Activated T-helper 1 cell treated with anti-CD3 and anti-CD28 coated beads, Interleukin-12 subunit alpha, Interleukin-12 subunit beta, Interleukin-2, Interleukin-4 antibody, amounts not matched to agents 30 ng/mL and 10 ng/mL and 1 ng/mL, durations not matched to agents 14 hours and 24 hours and 36 hours (primary cell): ENCODE data around the gene SYNJ2BP. TPM values are rescaled to one million over a fixed set of nuclear protein-coding genes. Genes with fewer than 3 reads are reported as not detected.
"Not testable (repeated sequence)": the region's sequence is repeated elsewhere in the genome, so short reads cannot be mapped to it uniquely, and the experiment has no call there.

Source experiments
- DNase-seq: peaks from one replicate; pipeline ENCODE4 v3.0.0; 2021; ENCODE audit warnings: low spot score
- H3K27ac Mint-ChIP-seq: one replicate; pipeline ENCODE4 v1.8.0; 2021; ENCODE audit warnings: mild to moderate bottlenecking, mixed read lengths
- H3K27me3 Mint-ChIP-seq: one replicate; pipeline ENCODE4 v1.8.0; 2022; ENCODE audit warnings: mild to moderate bottlenecking, moderate library complexity, mixed read lengths; ENCODE audit not compliant: insufficient read depth
- H3K36me3 Mint-ChIP-seq: one replicate; pipeline ENCODE4 v1.8.0; 2021; ENCODE audit warnings: low read depth, mixed read lengths
- H3K4me1 Mint-ChIP-seq: one replicate; pipeline ENCODE4 v1.8.0; 2021; ENCODE audit warnings: low read depth, mixed read lengths
- H3K4me3 Mint-ChIP-seq: one replicate; pipeline ENCODE4 v1.8.0; 2021; ENCODE audit warnings: mild to moderate bottlenecking, moderate library complexity, mixed read lengths
- H3K9me3 Mint-ChIP-seq: one replicate; pipeline ENCODE4 v1.8.0; 2021; ENCODE audit warnings: mixed read lengths
- intact Hi-C: fragments of 100-400 bp; cut with micrococcal nuclease; formaldehyde crosslinking; loops from one replicate; pipeline ENCODE4 v1.15.1; 2024
- total RNA-seq: library from RNA; stranded (reverse); gene quantifications from 2 replicates; pipeline ENCODE4 v1.2.3, GENCODE V29; 2022

The SYNJ2BP gene
- total RNA-seq, 1 donor from 2014 or later: 2.2 TPM

DNA sequence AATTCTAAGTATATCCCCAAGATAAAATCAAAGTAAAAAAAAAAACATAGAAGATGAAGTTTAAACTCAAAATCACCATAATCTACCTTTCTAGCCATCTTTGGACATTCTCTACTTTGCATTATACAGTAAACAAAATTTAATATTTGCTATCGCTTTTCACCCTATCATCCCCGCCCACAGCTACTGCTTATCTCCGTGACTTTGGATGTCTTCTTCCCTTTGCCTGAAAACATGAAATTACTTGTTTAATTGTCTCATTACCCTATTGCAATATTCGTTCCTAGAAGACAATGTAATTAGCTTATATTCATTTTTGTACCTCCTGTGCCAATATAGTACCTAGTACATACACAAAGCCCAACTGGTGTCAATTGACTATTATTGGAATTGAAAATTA, 9.3 kb downstream of the SYNJ2BP start:
- DNase-seq: no peak
- no peak overlapping the region for H3K4me3 Mint-ChIP-seq
- no peaks in the 10 kb centered on the region for H3K36me3 Mint-ChIP-seq
- H3K27me3 Mint-ChIP-seq: no peaks in the 10 kb centered on the region
- no peaks in the 10 kb centered on the region for H3K9me3 Mint-ChIP-seq
- intact Hi-C loops: no loop called here
- no peaks in the 10 kb centered on the region for H3K4me1 Mint-ChIP-seq
- H3K27ac Mint-ChIP-seq: no peak overlapping the region

DNA sequence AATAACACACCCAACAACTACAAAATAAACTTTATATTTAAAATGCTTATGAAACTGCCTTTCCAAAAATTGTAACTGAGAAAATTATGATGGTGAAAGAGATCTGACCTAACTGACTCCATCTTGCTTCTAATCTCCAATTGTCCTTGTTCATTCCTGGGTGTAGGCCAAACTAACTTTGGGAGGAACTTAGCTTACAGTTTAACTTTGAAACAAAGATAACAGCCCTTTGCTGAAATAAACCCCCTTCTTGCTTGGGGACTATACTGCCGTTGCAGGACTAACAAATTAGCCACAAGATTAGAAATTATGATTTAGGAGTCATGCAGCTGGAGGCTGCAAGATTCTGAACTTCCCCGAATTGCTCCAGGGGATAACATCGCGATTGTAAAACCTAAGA, 10.7 kb downstream of the SYNJ2BP start:
- H3K4me1 Mint-ChIP-seq, H3K27me3 Mint-ChIP-seq, H3K4me3 Mint-ChIP-seq, H3K9me3 Mint-ChIP-seq, DNase-seq, intact Hi-C loops, H3K36me3 Mint-ChIP-seq, H3K27ac Mint-ChIP-seq: not testable (repeated sequence)

DNA sequence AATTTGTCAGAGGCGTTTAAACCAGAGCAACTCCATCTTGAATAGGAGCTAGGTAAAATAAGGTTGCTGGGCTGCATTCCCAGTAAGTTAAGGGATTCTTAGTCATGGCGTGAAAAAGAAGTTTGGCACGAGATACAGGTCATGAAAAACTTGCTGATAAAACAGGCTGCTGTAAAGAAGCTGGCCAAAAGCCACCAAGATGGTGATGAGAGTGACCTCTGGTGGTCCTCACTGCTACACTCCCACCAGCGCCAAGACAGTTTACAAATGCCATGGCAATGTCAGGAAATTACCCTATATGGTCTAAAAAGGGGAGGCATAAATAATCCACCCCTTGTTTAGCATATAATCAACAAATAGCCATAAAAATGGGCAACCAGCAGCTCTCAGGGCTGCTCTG, 13.6 kb downstream of the SYNJ2BP start:
- H3K9me3 Mint-ChIP-seq, H3K27me3 Mint-ChIP-seq, H3K27ac Mint-ChIP-seq, H3K36me3 Mint-ChIP-seq, DNase-seq, H3K4me1 Mint-ChIP-seq, H3K4me3 Mint-ChIP-seq, intact Hi-C loops: not testable (repeated sequence)

DNA sequence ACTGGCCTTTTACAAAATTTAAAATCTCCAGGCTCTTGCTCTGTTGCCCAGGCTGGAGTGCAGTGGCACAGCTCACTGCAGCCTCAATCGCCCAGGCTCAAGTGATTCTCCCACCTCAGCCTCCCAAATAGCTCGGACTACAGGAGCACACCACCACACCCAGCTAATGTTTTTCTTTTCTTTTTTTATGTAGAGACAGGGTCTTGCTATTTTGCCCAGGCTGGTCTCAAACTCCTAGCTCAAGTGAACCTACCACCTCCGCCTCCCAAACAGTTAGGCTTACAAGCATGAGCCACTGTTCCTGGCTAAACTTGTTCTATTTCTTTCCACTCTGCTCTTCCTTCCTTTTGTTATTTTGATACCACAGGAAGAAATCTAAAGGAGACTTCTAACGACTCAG, 15.2 kb downstream of the SYNJ2BP start:
- intact Hi-C loops: no loop called here
- Mint-ChIP-seq H3K9me3 (no peaks in the 10 kb centered on the region), H3K27ac (no peak overlapping the region), H3K4me3 (no peak overlapping the region), H3K27me3 (no peaks in the 10 kb centered on the region), H3K4me1 (no peaks in the 10 kb centered on the region), H3K36me3 (no peaks in the 10 kb centered on the region)
- no peak for DNase-seq

DNA sequence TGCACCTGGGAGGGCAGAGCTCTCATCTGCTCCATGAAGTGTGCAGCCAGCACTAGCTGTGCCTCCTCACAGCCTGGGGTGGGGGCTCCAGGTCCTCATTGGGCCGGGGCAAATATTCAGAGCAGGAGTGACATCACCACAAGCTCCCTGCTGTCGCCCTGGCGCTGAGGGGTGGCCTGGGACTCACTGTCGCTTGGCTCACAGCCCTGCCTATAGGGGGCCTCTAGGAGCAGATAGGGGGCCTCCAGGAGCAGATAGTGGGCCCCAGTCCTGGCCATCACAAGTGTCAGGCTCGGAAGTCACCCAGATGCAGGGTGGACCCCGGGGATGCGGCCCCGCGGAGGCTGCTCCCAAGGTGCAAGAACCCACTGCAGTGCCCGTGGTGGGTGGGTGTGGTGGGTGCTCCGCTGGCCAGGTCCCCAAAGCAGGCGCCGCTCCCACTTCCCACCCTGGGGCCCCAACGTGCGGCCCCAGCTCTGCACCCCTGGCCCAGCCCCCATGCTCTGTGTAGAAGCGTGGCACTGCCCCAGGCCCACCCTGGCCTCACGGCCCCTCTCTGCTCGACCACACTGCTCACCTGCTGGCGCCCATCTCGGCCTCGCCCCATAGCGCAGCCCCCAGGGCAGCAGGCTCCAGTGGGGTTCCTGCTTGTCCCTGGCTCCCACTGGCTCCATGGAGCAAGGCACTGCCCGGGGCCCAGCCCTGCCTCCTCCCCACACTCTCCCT, 18.0 kb downstream of the SYNJ2BP start:
- H3K4me1 Mint-ChIP-seq: no peaks in the 10 kb centered on the region
- H3K27ac Mint-ChIP-seq: no peak overlapping the region
- intact Hi-C loops: no loop called here
- H3K4me3 Mint-ChIP-seq: no peak overlapping the region
- no peaks in the 10 kb centered on the region for H3K9me3 Mint-ChIP-seq
- no peaks in the 10 kb centered on the region for H3K27me3 Mint-ChIP-seq
- no peak for DNase-seq
- H3K36me3 Mint-ChIP-seq: no peaks in the 10 kb centered on the region

DNA sequence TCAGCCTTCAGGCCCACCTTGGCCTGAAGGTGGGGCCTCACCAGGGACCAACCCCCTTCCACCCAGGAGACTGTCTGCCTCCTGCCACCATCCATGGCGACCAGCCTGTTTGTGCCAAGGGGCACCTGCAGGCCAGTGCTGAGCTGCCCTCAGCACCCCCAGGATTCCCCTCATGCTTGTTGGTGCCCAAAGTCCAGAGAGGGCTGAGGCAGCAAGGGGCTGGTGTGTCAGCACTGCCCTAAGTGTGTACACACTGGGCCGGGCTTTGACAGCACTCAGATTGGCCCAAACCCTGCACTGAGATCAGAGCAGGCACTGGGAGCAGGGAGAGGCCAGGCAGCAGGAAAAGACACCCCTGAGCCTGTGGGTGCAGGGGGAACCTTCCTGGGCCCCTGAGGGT, 18.6 kb downstream of the SYNJ2BP start:
- Mint-ChIP-seq H3K27me3 (no peaks in the 10 kb centered on the region), H3K4me1 (no peaks in the 10 kb centered on the region), H3K36me3 (no peaks in the 10 kb centered on the region), H3K4me3 (no peak overlapping the region), H3K9me3 (no peaks in the 10 kb centered on the region), H3K27ac (no peak overlapping the region)
- intact Hi-C loops: no loop called here
- no peak for DNase-seq

DNA sequence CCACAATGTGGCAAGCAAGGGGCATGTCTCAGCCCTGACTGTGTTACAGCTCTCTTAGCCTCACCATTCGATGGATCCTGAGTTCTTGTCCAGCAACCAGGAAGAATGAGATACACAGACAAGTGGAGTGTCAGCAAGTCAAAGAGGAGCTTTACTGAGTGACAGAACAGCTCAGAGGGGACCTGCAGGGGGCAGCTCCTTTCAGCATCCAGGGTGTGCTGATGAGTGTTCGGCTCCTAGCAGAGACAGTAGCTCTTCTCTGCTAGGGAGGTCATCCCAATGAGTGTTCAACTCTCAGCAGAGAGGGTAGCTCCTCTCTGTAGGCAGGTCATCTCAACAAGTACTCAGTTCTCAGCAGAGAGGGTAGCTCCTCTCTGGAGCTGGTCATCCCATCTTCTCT, 19.1 kb downstream of the SYNJ2BP start:
- no peaks in the 10 kb centered on the region for H3K9me3 Mint-ChIP-seq
- no peak overlapping the region for H3K4me3 Mint-ChIP-seq
- intact Hi-C loops: no loop called here
- no peaks in the 10 kb centered on the region for H3K27me3 Mint-ChIP-seq
- no peaks in the 10 kb centered on the region for H3K36me3 Mint-ChIP-seq
- H3K27ac Mint-ChIP-seq: no peak overlapping the region
- no peaks in the 10 kb centered on the region for H3K4me1 Mint-ChIP-seq
- DNase-seq: no peak

DNA sequence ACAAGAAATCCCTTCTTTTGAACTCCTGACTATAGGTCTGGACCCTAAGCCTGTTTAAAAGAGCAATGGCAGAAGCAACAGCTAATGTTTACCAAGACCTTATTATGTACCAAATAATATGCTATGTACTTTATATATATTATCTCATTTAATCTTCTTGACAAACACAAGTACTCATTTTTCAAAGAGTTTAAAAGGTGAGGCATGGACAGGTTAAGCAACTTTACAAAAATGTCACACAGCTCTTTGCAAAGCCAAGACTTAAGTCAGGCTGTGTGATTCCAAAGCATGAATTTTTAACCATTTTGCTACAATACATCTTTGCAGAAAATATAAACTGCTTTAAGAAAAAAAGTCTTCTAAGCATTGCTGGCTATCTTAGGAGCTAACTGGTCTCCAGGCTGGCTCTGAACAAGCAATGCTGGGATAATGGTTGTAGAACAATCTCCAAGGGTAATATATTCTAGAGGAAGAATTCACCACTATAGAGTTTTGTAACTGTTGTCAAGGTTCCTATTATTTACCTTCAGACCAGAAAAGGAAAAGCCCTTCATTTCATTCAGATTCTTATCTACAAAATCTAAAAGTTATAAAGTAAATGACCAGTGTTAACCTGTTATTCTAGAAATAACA, 22.1 kb downstream of the SYNJ2BP start:
- intact Hi-C loops: no loop called here
- no peak for DNase-seq
- no peaks in the 10 kb centered on the region for H3K9me3 Mint-ChIP-seq
- no peaks in the 10 kb centered on the region for H3K4me1 Mint-ChIP-seq
- H3K27me3 Mint-ChIP-seq: no peaks in the 10 kb centered on the region
- no peak overlapping the region for H3K4me3 Mint-ChIP-seq
- H3K27ac Mint-ChIP-seq: no peak overlapping the region
- H3K36me3 Mint-ChIP-seq: no peaks in the 10 kb centered on the region

DNA sequence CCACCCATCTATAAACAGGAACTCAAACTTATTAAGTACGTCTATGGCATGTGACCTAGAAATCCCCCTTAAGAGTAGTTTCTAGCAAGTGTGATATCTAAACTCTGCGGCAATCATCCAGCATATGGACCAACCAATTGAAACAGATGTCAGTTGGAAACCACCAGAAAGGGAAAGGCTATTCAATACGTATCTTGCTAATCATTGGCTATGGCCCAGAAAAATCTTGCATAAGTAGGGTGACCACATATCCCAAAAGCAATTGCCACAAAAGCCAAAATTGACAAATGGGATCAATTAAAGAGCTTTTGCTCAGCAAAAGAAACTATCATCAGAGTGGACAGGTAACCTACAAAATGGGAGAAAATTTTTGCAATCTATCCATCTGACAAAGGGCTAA, 24.2 kb downstream of the SYNJ2BP start:
- H3K27me3 Mint-ChIP-seq: no peaks in the 10 kb centered on the region
- DNase-seq: no peak
- no peak overlapping the region for H3K4me3 Mint-ChIP-seq
- H3K36me3 Mint-ChIP-seq: no peaks in the 10 kb centered on the region
- H3K9me3 Mint-ChIP-seq: no peaks in the 10 kb centered on the region
- intact Hi-C loops: no loop called here
- no peaks in the 10 kb centered on the region for H3K4me1 Mint-ChIP-seq
- no peak overlapping the region for H3K27ac Mint-ChIP-seq

DNA sequence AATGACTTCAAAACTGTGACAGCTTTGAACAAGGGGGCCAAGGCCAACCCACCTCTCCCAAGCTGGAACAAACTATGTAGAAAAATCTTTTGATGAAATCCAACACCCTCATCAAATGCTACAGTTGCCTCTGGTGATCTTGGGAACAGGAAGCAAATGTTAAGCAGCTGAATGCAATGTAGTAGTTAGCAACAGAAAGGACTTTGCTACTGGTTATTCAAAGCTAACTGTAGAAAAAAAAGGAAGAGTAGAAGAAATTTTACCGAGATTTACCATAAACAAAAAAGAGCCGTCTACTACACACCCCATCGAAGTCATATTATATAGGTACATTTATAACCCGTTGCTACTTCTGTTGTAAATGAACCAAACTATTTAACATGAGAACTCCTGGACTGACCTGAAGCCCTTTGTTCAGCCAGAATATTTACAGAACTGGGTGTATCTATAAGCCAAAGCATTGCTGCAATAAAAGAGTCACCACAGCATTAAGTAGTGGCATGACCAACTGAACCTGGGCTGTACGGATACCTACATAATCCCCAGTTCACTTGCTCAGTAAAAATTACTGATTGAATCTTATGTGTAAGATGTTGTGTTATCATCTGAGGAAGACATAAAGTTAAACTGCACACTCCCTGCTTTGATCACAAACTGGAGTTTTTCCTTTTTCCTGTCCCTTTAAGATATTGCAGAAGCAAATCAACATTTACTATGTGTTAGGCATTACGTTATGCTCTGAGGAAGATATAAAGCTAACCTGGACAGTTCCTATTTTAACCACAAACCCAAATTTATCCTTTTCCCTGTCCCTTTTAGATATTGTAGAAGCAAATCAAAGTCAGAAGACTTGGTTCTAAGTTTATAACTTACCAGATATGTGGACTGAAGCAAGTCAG, 25.1 kb downstream of the SYNJ2BP start:
- Mint-ChIP-seq H3K27me3 (no peaks in the 10 kb centered on the region), H3K4me1 (no peaks in the 10 kb centered on the region), H3K4me3 (no peak overlapping the region), H3K9me3 (no peaks in the 10 kb centered on the region), H3K36me3 (no peaks in the 10 kb centered on the region), H3K27ac (no peak overlapping the region)
- intact Hi-C loops: no loop called here
- no peak for DNase-seq

DNA sequence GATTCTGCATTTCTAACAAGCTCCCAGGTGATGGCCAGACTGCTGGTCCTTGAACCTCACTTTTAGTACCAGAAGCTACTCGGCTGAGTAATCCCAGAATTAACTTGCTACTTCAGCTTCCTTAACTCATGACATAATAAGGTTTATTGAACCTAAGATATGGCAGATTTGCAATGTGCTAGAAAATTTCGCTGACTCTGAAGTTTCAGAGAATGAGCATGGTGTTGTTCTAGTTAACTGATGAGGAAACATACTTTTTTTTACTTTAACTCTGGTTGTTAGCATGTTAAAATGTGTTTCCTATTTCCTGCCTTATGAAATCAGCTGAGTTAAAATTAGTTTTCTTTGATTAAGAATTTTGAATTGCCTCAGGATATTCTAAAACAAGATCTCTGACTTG, 34.4 kb downstream of the SYNJ2BP start:
- no peaks in the 10 kb centered on the region for H3K36me3 Mint-ChIP-seq
- H3K4me3 Mint-ChIP-seq: no peak overlapping the region
- no peak for DNase-seq
- no peaks in the 10 kb centered on the region for H3K4me1 Mint-ChIP-seq
- intact Hi-C loops: no loop called here
- H3K27me3 Mint-ChIP-seq: no peaks in the 10 kb centered on the region
- H3K27ac Mint-ChIP-seq: no peak overlapping the region
- no peaks in the 10 kb centered on the region for H3K9me3 Mint-ChIP-seq

DNA sequence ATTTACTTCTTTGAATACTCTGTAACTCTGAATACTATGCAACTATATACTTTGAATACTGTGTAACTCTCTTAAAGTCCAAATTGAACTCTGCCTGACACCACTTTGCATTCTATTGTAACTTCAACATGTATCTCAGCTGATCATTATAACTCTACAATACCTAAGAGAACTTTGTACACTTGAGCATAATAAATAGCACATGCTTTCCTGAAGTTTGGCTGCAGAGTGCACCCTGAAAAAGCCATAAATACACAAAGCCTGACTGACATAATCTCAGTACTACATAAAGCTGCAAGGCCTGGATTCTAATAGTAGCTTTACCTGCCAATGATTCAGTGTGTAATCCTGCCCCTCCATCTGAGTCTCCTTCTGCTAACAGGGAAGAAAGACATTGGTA, 36.1 kb downstream of the SYNJ2BP start:
- Mint-ChIP-seq H3K4me3 (no peak overlapping the region), H3K36me3 (no peaks in the 10 kb centered on the region), H3K27ac (no peak overlapping the region), H3K4me1 (no peaks in the 10 kb centered on the region), H3K9me3 (no peaks in the 10 kb centered on the region), H3K27me3 (no peaks in the 10 kb centered on the region)
- DNase-seq: no peak
- intact Hi-C loops: no loop called here

DNA sequence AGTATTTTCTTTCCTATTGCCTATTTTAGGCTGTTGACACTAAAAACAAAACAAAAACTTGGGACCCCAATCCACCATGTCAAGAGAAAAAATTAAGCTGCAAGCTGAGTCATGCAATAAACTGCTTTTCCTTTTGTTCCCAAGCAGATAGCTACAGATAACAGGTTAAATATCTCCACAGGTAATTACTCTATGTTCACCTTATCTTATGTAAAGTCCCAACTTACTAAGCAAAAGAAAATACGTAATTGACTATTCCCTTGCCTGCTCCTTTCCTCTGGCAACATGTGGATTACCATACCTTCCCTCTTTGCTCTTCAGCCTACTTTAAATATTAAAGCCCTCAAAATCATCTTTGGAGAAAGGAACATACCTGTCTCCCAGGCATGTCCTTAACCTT, 38.2 kb downstream of the SYNJ2BP start:
- Mint-ChIP-seq H3K36me3 (no peaks in the 10 kb centered on the region), H3K27ac (no peak overlapping the region), H3K4me1 (no peaks in the 10 kb centered on the region), H3K4me3 (no peak overlapping the region), H3K9me3 (no peaks in the 10 kb centered on the region), H3K27me3 (no peaks in the 10 kb centered on the region)
- no peak for DNase-seq
- intact Hi-C loops: no loop called here
